Measurements from ENCODE around the gene APPL2. TPM values are rescaled to one million over a fixed set of nuclear protein-coding genes. Genes with fewer than 3 reads are reported as not detected.

APPL2 gene
- total and polyA plus RNA-seq, 2 of the 13 experiments (the other 11 are each of a cell fraction or from before 2014, with no cell fraction given) = 9.9 to 11.1 TPM

DNA sequence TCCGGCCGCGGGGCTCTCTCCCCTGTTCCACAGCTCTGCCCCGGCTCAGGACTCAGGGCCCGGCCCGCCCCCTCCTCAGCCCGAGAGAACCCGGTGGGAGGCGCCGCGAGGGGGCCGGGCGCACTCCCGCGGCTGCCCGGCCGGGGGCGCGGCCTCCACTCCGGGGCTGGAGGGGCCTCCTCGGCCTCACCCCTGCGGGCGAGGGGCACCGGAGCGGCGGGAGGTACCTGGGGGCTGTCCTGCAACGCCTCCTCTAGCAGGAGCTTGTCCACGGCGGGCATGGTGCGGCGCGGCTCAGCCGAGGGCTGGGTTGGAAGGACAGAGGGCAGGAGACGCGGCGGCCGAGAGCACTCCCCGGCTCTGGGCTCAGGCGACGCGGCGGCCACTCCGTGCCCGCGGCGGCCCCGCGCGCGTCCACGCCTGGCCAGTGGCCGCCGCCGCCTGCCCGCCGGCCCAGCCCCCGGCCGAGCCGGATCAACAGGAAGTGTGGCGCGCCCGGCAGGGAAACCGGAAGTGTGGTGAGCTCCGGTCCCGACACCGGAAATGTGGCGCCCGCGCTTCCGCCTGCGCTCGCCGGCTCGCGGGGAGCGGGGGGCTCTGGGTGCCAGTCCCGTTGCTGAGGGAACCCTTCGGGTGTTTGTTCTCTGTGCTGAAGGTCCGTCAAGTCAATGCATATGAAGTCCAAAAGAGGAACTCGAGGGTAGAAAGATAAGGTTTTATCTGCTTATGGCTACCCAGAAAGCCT, at the start of gene APPL2 (continued):
- TF ChIP-seq, protein P1, sequence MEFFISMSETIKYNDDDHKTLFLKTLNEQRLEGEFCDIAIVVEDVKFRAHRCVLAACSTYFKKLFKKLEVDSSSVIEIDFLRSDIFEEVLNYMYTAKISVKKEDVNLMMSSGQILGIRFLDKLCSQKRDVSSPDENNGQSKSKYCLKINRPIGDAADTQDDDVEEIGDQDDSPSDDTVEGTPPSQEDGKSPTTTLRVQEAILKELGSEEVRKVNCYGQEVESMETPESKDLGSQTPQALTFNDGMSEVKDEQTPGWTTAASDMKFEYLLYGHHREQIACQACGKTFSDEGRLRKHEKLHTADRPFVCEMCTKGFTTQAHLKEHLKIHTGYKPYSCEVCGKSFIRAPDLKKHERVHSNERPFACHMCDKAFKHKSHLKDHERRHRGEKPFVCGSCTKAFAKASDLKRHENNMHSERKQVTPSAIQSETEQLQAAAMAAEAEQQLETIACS (CRISPR knock-in tag; IDR thresholded peaks at IDR 0.05) = peak; percentile 93
- 0 out of 2 replicates have a peak, but pooled peaks have one; percentile 53 for TF ChIP-seq ZNF451 (CRISPR knock-in tag; IDR thresholded peaks at IDR 0.05)
- TF ChIP-seq ERF (CRISPR knock-in tag; IDR thresholded peaks at IDR 0.05) = peak; percentile 67; the same call in 1 of the 2 replicates
- TF ChIP-seq, protein P2, sequence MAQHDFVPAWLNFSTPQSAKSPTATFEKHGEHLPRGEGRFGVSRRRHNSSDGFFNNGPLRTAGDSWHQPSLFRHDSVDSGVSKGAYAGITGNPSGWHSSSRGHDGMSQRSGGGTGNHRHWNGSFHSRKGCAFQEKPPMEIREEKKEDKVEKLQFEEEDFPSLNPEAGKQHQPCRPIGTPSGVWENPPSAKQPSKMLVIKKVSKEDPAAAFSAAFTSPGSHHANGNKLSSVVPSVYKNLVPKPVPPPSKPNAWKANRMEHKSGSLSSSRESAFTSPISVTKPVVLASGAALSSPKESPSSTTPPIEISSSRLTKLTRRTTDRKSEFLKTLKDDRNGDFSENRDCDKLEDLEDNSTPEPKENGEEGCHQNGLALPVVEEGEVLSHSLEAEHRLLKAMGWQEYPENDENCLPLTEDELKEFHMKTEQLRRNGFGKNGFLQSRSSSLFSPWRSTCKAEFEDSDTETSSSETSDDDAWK (CRISPR knock-in tag; IDR thresholded peaks at IDR 0.05) = no peak
- no peak for TF ChIP-seq ZKSCAN8 (CRISPR knock-in tag; IDR thresholded peaks at IDR 0.05; ENCODE audit: borderline replicate concordance)
- no peak for TF ChIP-seq ZNF460 (CRISPR knock-in tag; IDR thresholded peaks at IDR 0.05; ENCODE audit: borderline replicate concordance)
- TF ChIP-seq, protein P3, sequence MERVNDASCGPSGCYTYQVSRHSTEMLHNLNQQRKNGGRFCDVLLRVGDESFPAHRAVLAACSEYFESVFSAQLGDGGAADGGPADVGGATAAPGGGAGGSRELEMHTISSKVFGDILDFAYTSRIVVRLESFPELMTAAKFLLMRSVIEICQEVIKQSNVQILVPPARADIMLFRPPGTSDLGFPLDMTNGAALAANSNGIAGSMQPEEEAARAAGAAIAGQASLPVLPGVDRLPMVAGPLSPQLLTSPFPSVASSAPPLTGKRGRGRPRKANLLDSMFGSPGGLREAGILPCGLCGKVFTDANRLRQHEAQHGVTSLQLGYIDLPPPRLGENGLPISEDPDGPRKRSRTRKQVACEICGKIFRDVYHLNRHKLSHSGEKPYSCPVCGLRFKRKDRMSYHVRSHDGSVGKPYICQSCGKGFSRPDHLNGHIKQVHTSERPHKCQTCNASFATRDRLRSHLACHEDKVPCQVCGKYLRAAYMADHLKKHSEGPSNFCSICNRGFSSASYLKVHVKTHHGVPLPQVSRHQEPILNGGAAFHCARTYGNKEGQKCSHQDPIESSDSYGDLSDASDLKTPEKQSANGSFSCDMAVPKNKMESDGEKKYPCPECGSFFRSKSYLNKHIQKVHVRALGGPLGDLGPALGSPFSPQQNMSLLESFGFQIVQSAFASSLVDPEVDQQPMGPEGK (CRISPR knock-in tag; IDR thresholded peaks at IDR 0.05) = peak; percentile 62
- peak; percentile 23; the same call in 1 of the 2 replicates for TF ChIP-seq FOXC1 (CRISPR knock-in tag; IDR thresholded peaks at IDR 0.05; ENCODE audit: borderline replicate concordance)
- TF ChIP-seq, protein P4, sequence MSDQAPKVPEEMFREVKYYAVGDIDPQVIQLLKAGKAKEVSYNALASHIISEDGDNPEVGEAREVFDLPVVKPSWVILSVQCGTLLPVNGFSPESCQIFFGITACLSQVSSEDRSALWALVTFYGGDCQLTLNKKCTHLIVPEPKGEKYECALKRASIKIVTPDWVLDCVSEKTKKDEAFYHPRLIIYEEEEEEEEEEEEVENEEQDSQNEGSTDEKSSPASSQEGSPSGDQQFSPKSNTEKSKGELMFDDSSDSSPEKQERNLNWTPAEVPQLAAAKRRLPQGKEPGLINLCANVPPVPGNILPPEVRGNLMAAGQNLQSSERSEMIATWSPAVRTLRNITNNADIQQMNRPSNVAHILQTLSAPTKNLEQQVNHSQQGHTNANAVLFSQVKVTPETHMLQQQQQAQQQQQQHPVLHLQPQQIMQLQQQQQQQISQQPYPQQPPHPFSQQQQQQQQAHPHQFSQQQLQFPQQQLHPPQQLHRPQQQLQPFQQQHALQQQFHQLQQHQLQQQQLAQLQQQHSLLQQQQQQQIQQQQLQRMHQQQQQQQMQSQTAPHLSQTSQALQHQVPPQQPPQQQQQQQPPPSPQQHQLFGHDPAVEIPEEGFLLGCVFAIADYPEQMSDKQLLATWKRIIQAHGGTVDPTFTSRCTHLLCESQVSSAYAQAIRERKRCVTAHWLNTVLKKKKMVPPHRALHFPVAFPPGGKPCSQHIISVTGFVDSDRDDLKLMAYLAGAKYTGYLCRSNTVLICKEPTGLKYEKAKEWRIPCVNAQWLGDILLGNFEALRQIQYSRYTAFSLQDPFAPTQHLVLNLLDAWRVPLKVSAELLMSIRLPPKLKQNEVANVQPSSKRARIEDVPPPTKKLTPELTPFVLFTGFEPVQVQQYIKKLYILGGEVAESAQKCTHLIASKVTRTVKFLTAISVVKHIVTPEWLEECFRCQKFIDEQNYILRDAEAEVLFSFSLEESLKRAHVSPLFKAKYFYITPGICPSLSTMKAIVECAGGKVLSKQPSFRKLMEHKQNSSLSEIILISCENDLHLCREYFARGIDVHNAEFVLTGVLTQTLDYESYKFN (CRISPR knock-in tag; conservative IDR thresholded peaks at IDR 0.05) = peak; percentile 19; the same call in 1 of the 2 replicates
- peak; percentile 80 for TF ChIP-seq SALL1 (CRISPR knock-in tag; IDR thresholded peaks at IDR 0.05)
- TF ChIP-seq ZSCAN21 (CRISPR knock-in tag; IDR thresholded peaks at IDR 0.05; ENCODE audit: borderline replicate concordance) = peak; percentile 63; the same call in 1 of the 2 replicates
- TF ChIP-seq ZNF274 (CRISPR knock-in tag; IDR thresholded peaks at IDR 0.05) = peak; percentile 74; the same call in 1 of the 2 replicates
- no peak for TF ChIP-seq SNAI1 (CRISPR knock-in tag; IDR thresholded peaks at IDR 0.05; ENCODE audit: borderline replicate concordance)
- peak; percentile 22; the same call in 1 of the 2 replicates for TF ChIP-seq ZFP90 (CRISPR knock-in tag; IDR thresholded peaks at IDR 0.05; ENCODE audit: borderline replicate concordance)
- no peak for TF ChIP-seq ZNF432 (CRISPR knock-in tag; IDR thresholded peaks at IDR 0.05; ENCODE audit: borderline replicate concordance)
- TF ChIP-seq ZNF20 (CRISPR knock-in tag; IDR thresholded peaks at IDR 0.05) = no peak
- TF ChIP-seq ZNF891 (CRISPR knock-in tag; IDR thresholded peaks at IDR 0.05) = peak; percentile 51; the same call in 1 of the 2 replicates
- TF ChIP-seq SIX4 (CRISPR knock-in tag; IDR thresholded peaks at IDR 0.05) = no peak
- no peak for TF ChIP-seq RAD51 (IDR thresholded peaks at IDR 0.05; ENCODE audit: borderline replicate concordance)
- TF ChIP-seq ZNF496 (CRISPR knock-in tag; IDR thresholded peaks at IDR 0.05; ENCODE audit: insufficient replicate concordance) = no peak
